PC-3 (cell line): ENCODE results near the gene FADS1. TPM values are rescaled to one million over a fixed set of nuclear protein-coding genes. Genes with fewer than 3 reads are reported as not detected.

ENCODE experiments used
- ATAC-seq: fragments of 200-7000 bp; cut with Tn5 transposase; 2 replicates; pipeline ENCODE4 v1.9.1; 2020; ENCODE audit warnings: mild to moderate bottlenecking, moderate library complexity
- BruUV-seq: library from RNA; stranded (reverse); fragments of 400-500 nt; replicated peaks from 2 replicates; lab custom pipeline; 2021; lab: Mats Ljungman, UMichigan
- CTCF ChIA-PET: fragments of 300-600 bp; sonication (Branson Sonifier 250); formaldehyde crosslinking; loops from one replicate; lab custom pipeline; 2022; ENCODE audit warnings: antibody characterized with exemption; lab: Charles Lee
- POLR2A ChIA-PET: fragments of 300-600 bp; sonication (Branson Sonifier 250); formaldehyde crosslinking; loops from one replicate; lab custom pipeline; 2022; ENCODE audit warnings: antibody characterized with exemption; ENCODE audit not compliant: unreplicated experiment; lab: Charles Lee
- DNase-seq: peaks from one replicate; pipeline ENCODE4 v3.0.0-alpha.2; 2015
- H2AFZ ChIP-seq: fragments of 300-600 bp; sonication (generic); 2 replicates; pipeline ENCODE4 v1.6.0; 2016; ENCODE audit warnings: antibody characterized with exemption, low read length
- H3F3A ChIP-seq: fragments of 300-600 bp; sonication (generic); one replicate; pipeline ENCODE4 v1.6.0; 2017; ENCODE audit warnings: antibody characterized with exemption, low read length, control low read depth, mild to moderate bottlenecking; ENCODE audit not compliant: unreplicated experiment
- H3K27ac ChIP-seq: fragments of 300-600 bp; sonication (generic); 2 replicates; pipeline ENCODE4 v1.5.1; 2016; ENCODE audit warnings: mild to moderate bottlenecking, low read length
- H3K27me3 ChIP-seq: fragments of 300-600 bp; sonication (generic); 2 replicates; pipeline ENCODE4 v1.6.1; 2016; ENCODE audit warnings: low read length, mixed read lengths
- H3K36me3 ChIP-seq: fragments of 300-600 bp; sonication (generic); 2 replicates; pipeline ENCODE4 v1.6.1; 2016; ENCODE audit warnings: low read depth, mixed run types, low read length, mixed read lengths
- H3K4me1 ChIP-seq: fragments of 300-600 bp; sonication (generic); 2 replicates; pipeline ENCODE4 v1.5.1; 2016; ENCODE audit warnings: low read length; ENCODE audit not compliant: insufficient read depth
- H3K4me2 ChIP-seq: fragments of 300-600 bp; sonication (generic); 2 replicates; pipeline ENCODE4 v1.6.0; 2016; ENCODE audit warnings: low read length
- H3K4me3 ChIP-seq: fragments of 300-600 bp; sonication (generic); 2 replicates; pipeline ENCODE4 v1.5.1; 2016; ENCODE audit warnings: mild to moderate bottlenecking, low read length, mixed read lengths
- H3K79me2 ChIP-seq: fragments of 300-600 bp; sonication (generic); 2 replicates; pipeline ENCODE4 v1.6.1; 2017; ENCODE audit warnings: low read length, mixed read lengths
- H3K9ac ChIP-seq: fragments of 300-600 bp; sonication (generic); 2 replicates; pipeline ENCODE4 v1.6.0; 2016; ENCODE audit warnings: mild to moderate bottlenecking, low read length
- H3K9me2 ChIP-seq: fragments of 300-600 bp; sonication (generic); replicated peaks from 2 replicates; pipeline ENCODE4 v1.6.1; 2016; ENCODE audit warnings: mixed run types, low read length, mixed read lengths
- H3K9me3 ChIP-seq: fragments of 300-600 bp; sonication (generic); 2 replicates; pipeline ENCODE4 v1.6.1; 2016; ENCODE audit warnings: low read length, mixed read lengths
- H4K20me1 ChIP-seq: fragments of 300-600 bp; sonication (generic); 2 replicates; pipeline ENCODE4 v1.6.1; 2016; ENCODE audit warnings: low read length, mixed read lengths
- EZH2 ChIP-seq: fragments of 300-600 bp; sonication (generic); IDR thresholded peaks from one replicate; pipeline ENCODE4 v1.6.1; 2017; ENCODE audit warnings: antibody characterized with exemption, mild to moderate bottlenecking, low read length; ENCODE audit not compliant: unreplicated experiment
- EZH2phosphoT487 ChIP-seq: fragments of 300-600 bp; sonication (generic); IDR thresholded peaks from 2 replicates; pipeline ENCODE4 v1.6.1; 2018; ENCODE audit warnings: mild to moderate bottlenecking, antibody characterized with exemption, low read length, borderline replicate concordance
- intact Hi-C: fragments of 100-400 bp; cut with micrococcal nuclease; formaldehyde crosslinking; loops from 2 replicates; pipeline ENCODE4 v1.9.0; 2023
- total RNA-seq: library from RNA; depleted of rRNA; stranded (reverse); fragments of >200 nt; gene quantifications from 2 replicates; pipeline ENCODE4 v1.2.3, GENCODE V29; 2014
- TF ChIP-seq, protein P1 (sequence below): fragments of 300-600 bp; sonication (generic); conservative IDR thresholded peaks from 2 replicates; pipeline ENCODE4 v1.5.1; 2017; ENCODE audit warnings: antibody characterized with exemption, low read depth, mild to moderate bottlenecking, low read length

The FADS1 gene
- total RNA-seq, 1 experiment from 2014 or later: 84.4 TPM

- H3K9ac ChIP-seq: peak overlapping the region; percentile 80
- ATAC-seq (peak; percentile 14), DNase-seq (peak; percentile 33)
- peaks cover 36% of the 10 kb centered on the region; the same call in 1 of the 2 replicates for H4K20me1 ChIP-seq
- no TSS peak for BruUV-seq
- H3K27me3 ChIP-seq: no peaks in the 10 kb centered on the region
- H3K9me3 ChIP-seq: no peaks in the 10 kb centered on the region
- H3F3A ChIP-seq: no peaks in the 10 kb centered on the region
- CTCF ChIA-PET: interaction anchor here (0.5 to 0.6 kb wide), 2 partner anchors 29 to 31 kb away, joined by 3 to 4 read pairs; no protein-coding TSS in a partner anchor
- peak overlapping the region; percentile 88 for H3K4me3 ChIP-seq
- POLR2A ChIA-PET: interaction anchor here (0.6 to 1.6 kb wide), 3 partner anchors 13 to 296 kb away, joined by 3 to 8 read pairs (median 3); no protein-coding TSS in a partner anchor
- peaks cover 21% of the 10 kb centered on the region for H3K4me1 ChIP-seq
- peaks cover 69% of the 10 kb centered on the region for H3K79me2 ChIP-seq
- TF ChIP-seq, protein P1, sequence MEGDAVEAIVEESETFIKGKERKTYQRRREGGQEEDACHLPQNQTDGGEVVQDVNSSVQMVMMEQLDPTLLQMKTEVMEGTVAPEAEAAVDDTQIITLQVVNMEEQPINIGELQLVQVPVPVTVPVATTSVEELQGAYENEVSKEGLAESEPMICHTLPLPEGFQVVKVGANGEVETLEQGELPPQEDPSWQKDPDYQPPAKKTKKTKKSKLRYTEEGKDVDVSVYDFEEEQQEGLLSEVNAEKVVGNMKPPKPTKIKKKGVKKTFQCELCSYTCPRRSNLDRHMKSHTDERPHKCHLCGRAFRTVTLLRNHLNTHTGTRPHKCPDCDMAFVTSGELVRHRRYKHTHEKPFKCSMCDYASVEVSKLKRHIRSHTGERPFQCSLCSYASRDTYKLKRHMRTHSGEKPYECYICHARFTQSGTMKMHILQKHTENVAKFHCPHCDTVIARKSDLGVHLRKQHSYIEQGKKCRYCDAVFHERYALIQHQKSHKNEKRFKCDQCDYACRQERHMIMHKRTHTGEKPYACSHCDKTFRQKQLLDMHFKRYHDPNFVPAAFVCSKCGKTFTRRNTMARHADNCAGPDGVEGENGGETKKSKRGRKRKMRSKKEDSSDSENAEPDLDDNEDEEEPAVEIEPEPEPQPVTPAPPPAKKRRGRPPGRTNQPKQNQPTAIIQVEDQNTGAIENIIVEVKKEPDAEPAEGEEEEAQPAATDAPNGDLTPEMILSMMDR: peak; percentile 47; the same call in 1 of the 2 replicates
- no peak for TF ChIP-seq EZH2
- no peak for TF ChIP-seq EZH2phosphoT487
- H3K27ac ChIP-seq: peak overlapping the region; percentile 80
- H3K36me3 ChIP-seq: no peaks in the 10 kb centered on the region
- intact Hi-C loops: no loop called here
- H3K9me2 ChIP-seq: no peaks in the 10 kb centered on the region
- H2AFZ ChIP-seq: peak overlapping the region; percentile 81
- peak overlapping the region; percentile 90 for H3K4me2 ChIP-seq
Measured at GRCh38 chr11:61828629-61829407, 12.0 kb upstream of the FADS1 start.

DNA sequence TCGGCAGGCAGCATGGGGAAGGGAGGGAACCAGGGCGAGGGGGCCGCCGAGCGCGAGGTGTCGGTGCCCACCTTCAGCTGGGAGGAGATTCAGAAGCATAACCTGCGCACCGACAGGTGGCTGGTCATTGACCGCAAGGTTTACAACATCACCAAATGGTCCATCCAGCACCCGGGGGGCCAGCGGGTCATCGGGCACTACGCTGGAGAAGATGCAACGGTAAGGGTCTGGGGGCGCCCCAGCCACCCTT, 11.5 kb upstream of the FADS1 start:
- peak overlapping the region; percentile 90 for H3K4me2 ChIP-seq
- H3K4me1 ChIP-seq: peaks cover 21% of the 10 kb centered on the region
- no peaks in the 10 kb centered on the region for H3K36me3 ChIP-seq
- peak overlapping the region; percentile 80 for H3K27ac ChIP-seq
- ATAC-seq (no peak), DNase-seq (no peak)
- POLR2A ChIA-PET: interaction anchor here (0.6 to 1.6 kb wide), 3 partner anchors 12 to 296 kb away, joined by 3 to 8 read pairs (median 3); no protein-coding TSS in a partner anchor
- TSS peak; percentile 28 for BruUV-seq
- peaks cover 64% of the 10 kb centered on the region for H3K79me2 ChIP-seq
- peaks cover 36% of the 10 kb centered on the region; the same call in 1 of the 2 replicates for H4K20me1 ChIP-seq
- peak overlapping the region; percentile 88 for H3K4me3 ChIP-seq
- intact Hi-C loops: no loop called here
- H3K9ac ChIP-seq: peak overlapping the region; percentile 80
- H3F3A ChIP-seq: no peaks in the 10 kb centered on the region
- H3K9me3 ChIP-seq: no peaks in the 10 kb centered on the region
- H3K9me2 ChIP-seq: no peaks in the 10 kb centered on the region
- H3K27me3 ChIP-seq: no peaks in the 10 kb centered on the region
- TF ChIP-seq EZH2 (no peak), EZH2phosphoT487 (no peak)
- TF ChIP-seq, protein P1: no peak
- CTCF ChIA-PET: no interaction called here
- peak overlapping the region; percentile 81 for H2AFZ ChIP-seq
